GM13976 (cell line): ENCODE results near the gene TTYH2.

Experiments used
- DNase-seq: peaks from one replicate; pipeline ENCODE4 v3.0.0; 2012; ENCODE audit warnings: low spot score
- CTCF ChIP-seq: IDR thresholded peaks from 2 replicates; pipeline ENCODE4 v1.5.1; 2012; ENCODE audit warnings: borderline replicate concordance, mild to moderate bottlenecking; ENCODE audit not compliant: insufficient read depth; ENCODE audit errors: extremely low read depth, missing control alignments, control extremely low read depth
- in situ Hi-C: fragments of 300-500 bp; cut with MboI; formaldehyde crosslinking; loops from one replicate; pipeline ENCODE4 v1.12.0; 2022; ENCODE audit warnings: low sequenced_read_pairs, mixed read lengths, inconsistent platforms; ENCODE audit not compliant: unreplicated experiment

Gene TTYH2

GRCh38 chr17:74241431-74241830, 28.1 kb downstream of the TTYH2 start:
- in situ Hi-C loops = no loop called here
- no peak for TF ChIP-seq CTCF
- DNase-seq = no peak

- no peak for TF ChIP-seq CTCF
- in situ Hi-C loops = no loop called here
- no peak for DNase-seq
Observed at GRCh38 chr17:74241847-74242246, 28.5 kb downstream of the TTYH2 start.

DNA sequence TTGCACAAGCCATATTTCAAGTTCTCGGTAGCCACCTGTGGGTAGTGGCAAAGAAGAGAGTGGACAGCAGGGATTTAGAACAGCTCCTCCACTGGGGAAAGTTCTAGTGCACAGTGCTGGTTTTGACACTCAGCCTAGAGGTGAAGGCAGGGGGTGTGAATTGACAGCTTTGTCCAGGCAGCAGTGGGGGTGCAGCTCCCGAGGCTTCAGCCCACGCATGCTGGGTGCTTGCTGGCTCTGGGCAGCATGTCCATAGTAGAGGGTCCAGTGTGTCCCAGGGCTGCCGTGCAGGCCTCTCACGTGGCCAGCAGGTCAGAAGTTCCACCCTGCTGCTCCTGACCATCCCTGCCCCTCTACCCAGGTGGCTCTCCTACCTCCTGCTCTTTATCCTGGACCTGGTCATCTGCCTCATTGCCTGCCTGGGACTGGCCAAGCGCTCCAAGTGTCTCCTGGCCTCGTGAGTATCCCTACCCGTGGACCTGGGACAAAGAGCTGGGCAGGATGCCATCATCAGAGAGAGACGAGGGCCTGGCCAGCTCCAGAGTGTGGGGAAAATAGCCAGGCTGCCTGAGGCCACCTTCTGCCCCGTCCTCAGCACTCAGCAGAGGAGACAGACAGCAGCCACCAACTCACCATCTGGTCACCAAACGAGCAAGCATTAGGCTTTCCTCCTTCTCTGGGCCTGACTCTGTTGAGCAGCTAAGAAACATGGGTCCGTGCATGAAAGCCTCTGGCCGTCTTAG, 29.8 kb downstream of the TTYH2 start:
- DNase-seq = no peak
- in situ Hi-C loops = no loop called here
- no peak for TF ChIP-seq CTCF

DNA sequence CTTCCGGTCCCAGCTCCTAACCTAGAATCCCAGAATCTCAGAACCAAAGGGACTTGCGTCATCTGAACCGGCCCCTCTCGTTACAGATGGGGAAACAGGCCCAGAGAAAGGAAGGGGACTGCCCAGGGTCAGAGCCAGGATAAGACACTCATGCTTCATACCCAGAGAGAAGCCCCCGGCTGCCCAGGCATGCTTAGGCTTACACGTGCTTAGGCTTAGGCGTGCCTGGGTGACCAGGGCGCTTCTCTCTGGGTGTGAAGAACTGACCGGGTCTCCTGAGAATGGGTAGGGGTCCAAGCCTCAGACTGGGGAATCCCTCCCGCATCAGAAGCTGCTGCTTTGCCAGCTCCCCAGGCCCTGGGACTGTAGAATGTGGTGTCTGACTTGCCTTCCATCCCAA, 30.8 kb downstream of the TTYH2 start:
- in situ Hi-C loops = no loop called here
- no peak for DNase-seq
- no peak for TF ChIP-seq CTCF

- no peak for TF ChIP-seq CTCF
- in situ Hi-C loops = no loop called here
- DNase-seq = no peak
Observed at GRCh38 chr17:74244548-74244947, 31.2 kb downstream of the TTYH2 start.

GRCh38 chr17:74245145-74245831, 31.9 kb downstream of the TTYH2 start:
- no peak for DNase-seq
- no peak for TF ChIP-seq CTCF
- in situ Hi-C loops = no loop called here
